SIG-M5 treated with dmso at 0.1 percent for 504 hours (cell line): ENCODE data around the gene TMEM115.

Experiments used
- DNase-seq: peaks from one replicate; lab custom pipeline; 2025; ENCODE audit not compliant: unreplicated experiment; lab: John Stamatoyannopoulos, UW

TMEM115 gene

DNA sequence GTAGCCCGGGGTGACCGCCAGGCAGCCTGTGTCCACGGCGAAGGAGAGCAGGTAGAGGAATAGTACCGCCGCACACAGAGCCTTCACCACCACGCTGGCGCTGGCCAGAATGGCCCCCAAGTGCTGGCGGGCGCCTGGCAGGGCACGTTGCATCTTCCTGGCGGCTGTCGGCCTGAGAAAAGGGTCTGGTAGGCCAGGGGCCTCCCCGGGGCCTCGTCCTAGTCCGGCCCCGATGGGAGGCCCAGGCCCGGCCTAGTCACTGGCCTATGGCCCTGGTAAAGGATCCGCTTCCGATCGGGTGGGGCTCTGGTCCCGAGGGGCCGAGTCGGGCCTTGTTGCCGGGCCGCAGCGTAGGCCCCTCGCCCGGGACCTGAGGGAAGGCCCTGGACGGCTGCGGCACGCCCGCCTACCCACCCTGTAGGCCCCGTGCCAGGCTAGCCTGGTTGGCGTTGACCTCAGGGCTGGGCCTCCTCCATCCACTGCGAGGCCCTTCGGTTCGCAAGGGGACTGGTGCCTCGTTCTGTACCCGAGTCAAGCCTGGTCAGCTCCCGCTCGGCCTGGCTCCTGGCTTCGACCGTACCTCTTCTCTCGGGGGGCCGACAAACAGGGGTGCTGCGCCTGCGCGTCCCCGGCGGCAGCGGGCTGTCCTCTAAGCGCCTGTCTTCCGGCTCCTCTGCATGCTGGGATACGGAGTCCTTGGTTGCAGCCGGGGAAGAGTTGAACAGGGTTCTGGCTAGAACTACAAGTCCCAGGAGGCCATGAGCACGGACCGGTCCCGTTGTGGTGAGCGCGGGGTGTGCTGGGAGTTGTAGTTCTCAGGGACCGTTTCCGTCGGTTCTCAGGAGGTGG is at the start of gene TMEM115:
Gene TMEM115, minus strand, starts transcription at position 611 of the 849 bp plus-strand sequence. Its CDS starts 458 bp downstream, at position 153.
- DNase-seq: peak; percentile 99

- DNase-seq: no peak
Observed at GRCh38 chr3:50408443-50408944, 49.2 kb upstream of the TMEM115 start.

DNA sequence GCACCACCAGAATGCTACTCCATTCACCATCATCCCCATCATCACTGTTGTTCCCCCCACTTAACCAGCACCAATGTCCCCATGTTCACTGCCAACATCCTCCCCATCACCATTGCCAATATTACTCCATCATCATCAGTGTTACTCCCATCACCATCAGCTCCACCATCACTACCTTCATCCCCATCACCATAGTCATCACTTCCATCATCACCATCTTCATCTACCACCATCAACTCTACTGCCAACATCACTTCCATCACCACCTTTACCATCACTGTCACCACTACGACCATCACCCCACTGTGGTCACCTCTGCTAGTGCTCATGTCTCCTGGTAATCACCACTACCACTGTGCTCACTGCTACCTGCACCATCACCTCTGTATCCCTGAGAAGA is 47.2 kb upstream of the TMEM115 start:
- DNase-seq: no peak

- no peak for DNase-seq
Observed at GRCh38 chr3:50405249-50405648, 45.9 kb upstream of the TMEM115 start.

GRCh38 chr3:50401978-50402595 is 42.8 kb upstream of the TMEM115 start:
- no peak for DNase-seq

- DNase-seq: no peak
Observed at GRCh38 chr3:50396502-50396901, 37.2 kb upstream of the TMEM115 start.

DNA sequence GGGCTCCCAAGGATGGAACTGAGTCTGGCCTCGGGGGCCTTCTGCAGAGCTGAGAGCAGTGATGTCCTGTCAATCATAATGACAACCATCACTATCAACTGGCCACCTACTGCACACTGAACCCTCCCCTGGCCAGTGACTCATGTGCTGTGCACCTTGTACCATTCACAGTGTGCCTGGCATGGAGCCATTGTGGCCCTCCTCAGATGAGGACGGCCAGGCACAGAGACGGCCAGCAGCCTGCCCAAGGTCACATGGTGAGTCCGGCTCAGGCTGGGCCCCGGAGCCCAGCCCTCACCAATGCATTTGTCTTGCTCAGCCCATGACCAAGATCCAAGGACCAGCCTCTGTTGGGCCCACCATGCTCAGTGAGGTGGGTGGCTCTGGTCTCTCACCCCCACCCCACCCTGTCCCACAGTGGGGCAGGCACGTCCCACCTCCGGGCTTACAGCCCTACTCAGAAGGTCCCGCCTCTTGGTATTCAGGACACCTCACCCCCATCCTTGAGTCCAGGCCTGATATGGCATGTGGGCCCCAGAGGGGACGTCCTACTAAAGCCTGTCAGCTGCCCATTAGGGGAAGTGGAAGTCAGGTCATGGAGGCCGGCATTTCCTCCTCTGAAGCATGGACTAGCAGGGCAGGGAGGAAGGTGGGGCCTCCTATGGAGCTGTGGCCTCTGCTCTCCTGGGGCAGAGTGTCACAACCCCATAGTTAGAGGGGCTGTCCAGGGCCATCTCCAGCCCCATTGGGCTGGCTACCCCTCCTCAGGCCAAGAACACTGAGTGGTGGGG is 35.9 kb upstream of the TMEM115 start:
- DNase-seq: peak; percentile 36

GRCh38 chr3:50393061-50393460 is 33.7 kb upstream of the TMEM115 start:
- DNase-seq: no peak

GRCh38 chr3:50392101-50392715 is 32.9 kb upstream of the TMEM115 start:
- DNase-seq: no peak

- no peak for DNase-seq
Observed at GRCh38 chr3:50390508-50391224, 31.3 kb upstream of the TMEM115 start.

- DNase-seq: no peak
Observed at GRCh38 chr3:50389414-50389767, 30.1 kb upstream of the TMEM115 start.

DNA sequence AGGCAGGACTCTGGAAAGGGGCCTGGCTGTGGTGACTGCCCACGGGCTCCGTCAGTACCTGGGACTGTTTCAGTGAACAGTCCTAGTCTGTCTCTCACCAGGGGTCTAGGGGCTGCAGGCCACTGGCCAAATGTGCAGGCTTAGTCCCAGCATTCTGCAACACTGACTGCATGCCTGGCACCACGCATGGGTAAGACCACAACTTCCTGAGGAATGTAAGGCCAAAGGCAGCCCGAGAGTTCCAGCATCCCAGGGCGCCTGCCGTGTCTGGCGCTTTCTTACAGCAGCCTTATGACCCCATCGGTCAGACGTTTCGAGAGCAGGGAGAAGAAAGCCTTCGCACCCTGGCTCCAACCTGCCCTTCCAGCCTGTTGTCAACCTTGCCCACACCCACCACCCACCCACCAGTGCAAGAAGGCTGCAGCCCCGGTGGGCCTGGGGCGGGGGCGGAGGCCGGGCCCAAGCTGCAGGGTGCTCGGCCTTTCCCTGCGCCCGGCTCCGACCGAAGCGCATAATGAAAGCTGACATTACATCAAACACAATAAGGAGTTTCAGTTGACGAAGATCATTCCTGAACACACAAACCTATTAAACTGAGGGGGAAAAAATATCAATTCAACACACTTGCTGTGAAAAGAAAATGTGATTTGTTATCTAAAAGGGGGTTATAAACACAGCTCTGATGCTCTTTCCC is 29.5 kb upstream of the TMEM115 start:
- DNase-seq: no peak

- DNase-seq: no peak
Observed at GRCh38 chr3:50388016-50388719, 28.8 kb upstream of the TMEM115 start.

DNA sequence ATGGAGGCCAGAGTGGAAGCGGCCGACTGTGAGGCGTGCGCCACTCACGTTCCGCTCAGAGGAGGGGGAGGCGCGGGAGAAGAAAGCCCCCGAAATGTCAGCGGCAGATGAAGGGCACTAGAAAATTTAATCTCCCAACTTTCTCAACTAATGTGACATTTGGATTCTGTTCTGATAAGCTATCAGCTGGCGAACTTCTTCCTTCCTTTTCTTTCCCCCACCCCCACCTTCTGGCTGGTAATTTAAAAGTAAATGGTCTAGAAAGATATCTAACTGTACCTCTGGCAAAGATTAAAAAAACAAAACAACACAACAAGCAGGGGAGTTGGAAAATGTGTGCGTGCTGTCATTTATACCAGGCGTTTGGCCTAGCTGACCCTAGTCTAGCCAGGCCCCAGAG is 26.4 kb upstream of the TMEM115 start:
- DNase-seq: no peak

DNA sequence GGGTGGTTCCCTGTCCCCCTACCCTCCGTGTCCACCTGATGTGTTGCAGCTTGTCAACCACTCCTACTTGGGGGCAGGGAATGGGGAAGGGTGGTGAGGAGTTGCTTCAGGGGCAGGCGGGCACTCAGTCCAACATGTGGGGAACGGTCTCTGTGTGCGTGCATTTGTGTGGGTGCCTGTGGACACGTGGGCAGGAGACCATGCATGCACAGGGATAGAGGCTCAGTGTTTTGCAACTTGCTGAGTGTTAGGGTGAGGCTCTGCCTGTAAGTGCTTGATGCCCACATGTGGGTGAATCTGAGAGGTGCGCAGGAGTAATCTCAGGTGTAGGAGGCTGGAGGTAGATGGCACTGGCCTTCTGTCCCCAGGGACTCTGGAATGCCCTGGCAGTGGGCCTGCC is 24.4 kb upstream of the TMEM115 start:
- no peak for DNase-seq

DNA sequence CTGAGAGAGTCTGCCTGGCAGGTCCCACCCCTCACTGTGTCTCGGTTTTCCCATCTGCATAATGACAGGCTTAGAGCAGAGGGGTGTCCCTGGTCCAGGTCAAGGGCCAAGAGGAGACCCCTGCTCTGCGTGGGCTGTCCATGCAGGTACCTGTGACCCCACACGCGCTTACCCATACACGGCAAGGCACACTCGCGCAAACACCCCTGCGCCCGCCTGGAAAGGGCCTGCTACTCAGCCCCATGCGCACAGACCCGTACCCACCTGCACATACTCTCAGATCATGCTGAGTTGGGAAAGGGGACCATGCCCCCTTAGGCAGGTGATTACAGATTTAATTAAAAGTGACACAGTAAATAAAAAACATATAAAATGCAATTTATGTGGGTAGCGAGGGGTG is 23.4 kb upstream of the TMEM115 start:
- no peak for DNase-seq

GRCh38 chr3:50381383-50381782 is 22.1 kb upstream of the TMEM115 start:
- no peak for DNase-seq

DNA sequence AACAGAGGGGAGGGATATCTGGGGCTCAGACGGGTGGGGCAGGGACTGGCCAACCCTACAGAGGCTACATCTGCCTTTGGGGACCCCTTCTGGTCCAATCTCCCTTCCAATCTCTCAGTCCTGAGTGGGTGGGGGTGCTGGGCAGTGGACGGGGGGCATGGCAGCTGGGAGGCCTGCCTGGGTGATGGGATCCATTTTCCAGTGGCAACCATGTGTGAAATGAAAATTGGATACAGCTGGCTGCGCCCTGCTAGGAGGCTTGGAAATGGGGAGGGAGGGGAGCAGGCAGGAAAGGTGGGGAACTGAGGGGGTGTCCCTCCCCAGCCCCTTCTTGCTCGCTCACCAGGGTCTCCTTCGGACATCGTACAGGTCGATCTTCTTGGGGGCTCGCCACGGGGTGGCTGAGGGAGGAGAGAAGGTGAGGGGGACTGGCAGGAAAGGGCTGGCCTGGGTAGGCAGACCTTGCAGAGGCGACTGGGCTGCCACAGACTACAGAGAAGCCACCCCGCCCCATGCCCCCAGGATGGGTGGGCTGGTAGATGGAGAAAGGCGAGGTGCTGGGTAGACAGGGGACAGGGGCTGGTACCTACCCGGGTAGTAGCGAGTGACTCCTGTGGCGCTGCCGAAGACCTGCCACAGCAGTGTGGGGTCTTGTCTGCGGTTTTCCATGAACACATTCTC is 21.2 kb upstream of the TMEM115 start:
- DNase-seq: no peak

- DNase-seq: no peak
Observed at GRCh38 chr3:50378757-50379156, 19.4 kb upstream of the TMEM115 start.
